Measurements from ENCODE around the gene ST7. TPM values are rescaled to one million over a fixed set of nuclear protein-coding genes. Genes with fewer than 3 reads are reported as not detected.

ST7 gene
- total and polyA plus RNA-seq, 2 experiments from 2014 or later: 9.9 to 18.3 TPM

DNA sequence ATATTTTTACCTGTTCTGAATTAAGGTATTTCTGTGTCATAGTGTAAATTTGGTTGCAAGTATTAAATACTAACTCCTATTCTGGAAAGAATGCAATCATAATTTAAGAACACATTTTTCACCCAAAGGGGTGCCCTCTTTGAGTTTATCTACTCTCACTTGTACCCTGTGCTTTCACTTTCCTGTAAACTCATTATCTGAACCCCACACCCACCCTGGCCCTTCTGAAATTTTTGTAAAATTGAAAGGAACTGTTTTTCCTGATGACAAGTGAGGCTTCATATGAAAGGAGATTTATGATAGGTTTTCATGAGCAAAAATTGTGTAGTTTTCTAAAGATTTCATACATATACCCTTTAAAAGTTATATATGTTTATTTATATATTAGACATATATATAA is 235.1 kb downstream of the ST7 start (continued):
- TF ChIP-seq STAT1 (IDR thresholded peaks at IDR 0.05; ENCODE audit: unreplicated experiment): no peak
- TF ChIP-seq ZNF114 (CRISPR knock-in tag; IDR thresholded peaks at IDR 0.05): no peak
- TF ChIP-seq, protein P1, sequence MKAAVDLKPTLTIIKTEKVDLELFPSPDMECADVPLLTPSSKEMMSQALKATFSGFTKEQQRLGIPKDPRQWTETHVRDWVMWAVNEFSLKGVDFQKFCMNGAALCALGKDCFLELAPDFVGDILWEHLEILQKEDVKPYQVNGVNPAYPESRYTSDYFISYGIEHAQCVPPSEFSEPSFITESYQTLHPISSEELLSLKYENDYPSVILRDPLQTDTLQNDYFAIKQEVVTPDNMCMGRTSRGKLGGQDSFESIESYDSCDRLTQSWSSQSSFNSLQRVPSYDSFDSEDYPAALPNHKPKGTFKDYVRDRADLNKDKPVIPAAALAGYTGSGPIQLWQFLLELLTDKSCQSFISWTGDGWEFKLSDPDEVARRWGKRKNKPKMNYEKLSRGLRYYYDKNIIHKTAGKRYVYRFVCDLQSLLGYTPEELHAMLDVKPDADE (IDR thresholded peaks at IDR 0.05): no peak
- no peak for TF ChIP-seq ZNF331 (CRISPR knock-in tag; IDR thresholded peaks at IDR 0.05; ENCODE audit: low read depth)
- TF ChIP-seq, protein P2, sequence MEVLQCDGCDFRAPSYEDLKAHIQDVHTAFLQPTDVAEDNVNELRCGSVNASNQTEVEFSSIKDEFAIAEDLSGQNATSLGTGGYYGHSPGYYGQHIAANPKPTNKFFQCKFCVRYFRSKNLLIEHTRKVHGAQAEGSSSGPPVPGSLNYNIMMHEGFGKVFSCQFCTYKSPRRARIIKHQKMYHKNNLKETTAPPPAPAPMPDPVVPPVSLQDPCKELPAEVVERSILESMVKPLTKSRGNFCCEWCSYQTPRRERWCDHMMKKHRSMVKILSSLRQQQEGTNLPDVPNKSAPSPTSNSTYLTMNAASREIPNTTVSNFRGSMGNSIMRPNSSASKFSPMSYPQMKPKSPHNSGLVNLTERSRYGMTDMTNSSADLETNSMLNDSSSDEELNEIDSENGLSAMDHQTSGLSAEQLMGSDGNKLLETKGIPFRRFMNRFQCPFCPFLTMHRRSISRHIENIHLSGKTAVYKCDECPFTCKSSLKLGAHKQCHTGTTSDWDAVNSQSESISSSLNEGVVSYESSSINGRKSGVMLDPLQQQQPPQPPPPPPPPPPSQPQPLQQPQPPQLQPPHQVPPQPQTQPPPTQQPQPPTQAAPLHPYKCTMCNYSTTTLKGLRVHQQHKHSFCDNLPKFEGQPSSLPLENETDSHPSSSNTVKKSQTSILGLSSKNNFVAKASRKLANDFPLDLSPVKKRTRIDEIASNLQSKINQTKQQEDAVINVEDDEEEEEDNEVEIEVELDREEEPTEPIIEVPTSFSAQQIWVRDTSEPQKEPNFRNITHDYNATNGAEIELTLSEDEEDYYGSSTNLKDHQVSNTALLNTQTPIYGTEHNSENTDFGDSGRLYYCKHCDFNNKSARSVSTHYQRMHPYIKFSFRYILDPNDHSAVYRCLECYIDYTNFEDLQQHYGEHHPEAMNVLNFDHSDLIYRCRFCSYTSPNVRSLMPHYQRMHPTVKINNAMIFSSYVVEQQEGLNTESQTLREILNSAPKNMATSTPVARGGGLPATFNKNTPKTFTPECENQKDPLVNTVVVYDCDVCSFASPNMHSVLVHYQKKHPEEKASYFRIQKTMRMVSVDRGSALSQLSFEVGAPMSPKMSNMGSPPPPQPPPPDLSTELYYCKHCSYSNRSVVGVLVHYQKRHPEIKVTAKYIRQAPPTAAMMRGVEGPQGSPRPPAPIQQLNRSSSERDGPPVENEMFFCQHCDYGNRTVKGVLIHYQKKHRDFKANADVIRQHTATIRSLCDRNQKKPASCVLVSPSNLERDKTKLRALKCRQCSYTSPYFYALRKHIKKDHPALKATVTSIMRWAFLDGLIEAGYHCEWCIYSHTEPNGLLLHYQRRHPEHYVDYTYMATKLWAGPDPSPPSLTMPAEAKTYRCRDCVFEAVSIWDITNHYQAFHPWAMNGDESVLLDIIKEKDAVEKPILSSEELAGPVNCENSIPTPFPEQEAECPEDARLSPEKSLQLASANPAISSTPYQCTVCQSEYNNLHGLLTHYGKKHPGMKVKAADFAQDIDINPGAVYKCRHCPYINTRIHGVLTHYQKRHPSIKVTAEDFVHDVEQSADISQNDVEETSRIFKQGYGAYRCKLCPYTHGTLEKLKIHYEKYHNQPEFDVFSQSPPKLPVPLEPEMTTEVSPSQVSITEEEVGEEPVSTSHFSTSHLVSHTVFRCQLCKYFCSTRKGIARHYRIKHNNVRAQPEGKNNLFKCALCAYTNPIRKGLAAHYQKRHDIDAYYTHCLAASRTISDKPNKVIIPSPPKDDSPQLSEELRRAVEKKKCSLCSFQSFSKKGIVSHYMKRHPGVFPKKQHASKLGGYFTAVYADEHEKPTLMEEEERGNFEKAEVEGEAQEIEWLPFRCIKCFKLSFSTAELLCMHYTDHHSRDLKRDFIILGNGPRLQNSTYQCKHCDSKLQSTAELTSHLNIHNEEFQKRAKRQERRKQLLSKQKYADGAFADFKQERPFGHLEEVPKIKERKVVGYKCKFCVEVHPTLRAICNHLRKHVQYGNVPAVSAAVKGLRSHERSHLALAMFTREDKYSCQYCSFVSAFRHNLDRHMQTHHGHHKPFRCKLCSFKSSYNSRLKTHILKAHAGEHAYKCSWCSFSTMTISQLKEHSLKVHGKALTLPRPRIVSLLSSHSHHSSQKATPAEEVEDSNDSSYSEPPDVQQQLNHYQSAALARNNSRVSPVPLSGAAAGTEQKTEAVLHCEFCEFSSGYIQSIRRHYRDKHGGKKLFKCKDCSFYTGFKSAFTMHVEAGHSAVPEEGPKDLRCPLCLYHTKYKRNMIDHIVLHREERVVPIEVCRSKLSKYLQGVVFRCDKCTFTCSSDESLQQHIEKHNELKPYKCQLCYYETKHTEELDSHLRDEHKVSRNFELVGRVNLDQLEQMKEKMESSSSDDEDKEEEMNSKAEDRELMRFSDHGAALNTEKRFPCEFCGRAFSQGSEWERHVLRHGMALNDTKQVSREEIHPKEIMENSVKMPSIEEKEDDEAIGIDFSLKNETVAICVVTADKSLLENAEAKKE (CRISPR knock-in tag; IDR thresholded peaks at IDR 0.05): no peak
- no peak for TF ChIP-seq POLR2AphosphoS5 (IDR thresholded peaks at IDR 0.05; ENCODE audit: low read depth)

DNA sequence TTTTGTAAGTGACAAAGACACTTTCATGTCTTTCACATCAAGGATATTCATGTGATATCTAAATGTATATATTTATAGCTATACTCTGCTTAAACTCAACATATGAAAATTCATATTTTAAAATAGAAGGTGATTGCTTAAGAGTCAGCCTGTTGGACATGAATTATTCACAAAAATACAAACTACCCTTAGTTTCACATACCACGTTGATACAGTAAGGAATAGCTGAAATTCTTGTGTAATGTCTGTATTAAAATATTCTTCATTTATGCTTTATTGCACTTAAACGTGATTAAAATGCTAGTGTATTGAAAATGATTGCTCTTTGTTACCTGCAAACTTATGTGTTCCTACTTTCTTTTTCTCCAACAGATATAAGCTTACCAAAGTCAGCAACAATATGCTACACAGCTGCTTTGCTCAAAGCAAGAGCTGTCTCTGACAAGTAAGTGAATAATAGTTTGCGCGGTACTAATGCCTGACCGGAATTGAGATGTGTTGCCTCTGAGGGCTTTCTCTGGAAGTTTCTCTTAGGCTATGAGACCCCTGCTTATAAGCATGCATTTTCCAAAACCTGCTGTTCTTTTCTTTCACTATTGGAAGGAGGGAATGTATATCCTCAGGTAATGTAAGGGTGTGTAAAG is 235.8 kb downstream of the ST7 start:
- no peaks in the 10 kb centered on the region for H3K9me3 Mint-ChIP-seq

More for the DNA sequence above, 235.8 kb downstream of the ST7 start:
- no peak for DNase-seq (ENCODE audit: low spot score)
- Histone ChIP-seq H3K4me3 (no peak overlapping the region), H4K20me1 (replicated peaks; ENCODE audit: insufficient read depth) (no peaks in the 10 kb centered on the region), H3K4me1 (ENCODE audit: insufficient read depth) (no peaks in the 10 kb centered on the region), H3K4me2 (no peak overlapping the region), H3K27me3 (ENCODE audit: insufficient read depth) (no peaks in the 10 kb centered on the region), H3K79me2 (replicated peaks; ENCODE audit: insufficient read depth) (no peaks in the 10 kb centered on the region), H3F3A (replicated peaks; ENCODE audit: low read depth) (no peaks in the 10 kb centered on the region), H2AFZ (no peak overlapping the region), H3K27ac (ENCODE audit: low read depth) (no peak overlapping the region), H3K36me3 (ENCODE audit: insufficient read depth) (no peaks in the 10 kb centered on the region), H3K9me2 (ENCODE audit: insufficient read depth) (no peaks in the 10 kb centered on the region)
- Mint-ChIP-seq H3K27ac (peak overlapping the region; percentile 28; the same call in 1 of the 2 replicates), H3K36me3 (ENCODE audit: low read depth) (no peaks in the 10 kb centered on the region), H3K4me1 (peaks cover under 1% of the 10 kb centered on the region; the same call in 1 of the 3 replicates), H3K4me3 (no peak overlapping the region), H3K27me3 (ENCODE audit: insufficient read depth, low read depth, poor library complexity) (no peaks in the 10 kb centered on the region)
- TF ChIP-seq ZNF331 (CRISPR knock-in tag; IDR thresholded peaks at IDR 0.05; ENCODE audit: low read depth): no peak
- TF ChIP-seq POLR2AphosphoS5 (IDR thresholded peaks at IDR 0.05; ENCODE audit: low read depth): no peak
- TF ChIP-seq, protein P3, sequence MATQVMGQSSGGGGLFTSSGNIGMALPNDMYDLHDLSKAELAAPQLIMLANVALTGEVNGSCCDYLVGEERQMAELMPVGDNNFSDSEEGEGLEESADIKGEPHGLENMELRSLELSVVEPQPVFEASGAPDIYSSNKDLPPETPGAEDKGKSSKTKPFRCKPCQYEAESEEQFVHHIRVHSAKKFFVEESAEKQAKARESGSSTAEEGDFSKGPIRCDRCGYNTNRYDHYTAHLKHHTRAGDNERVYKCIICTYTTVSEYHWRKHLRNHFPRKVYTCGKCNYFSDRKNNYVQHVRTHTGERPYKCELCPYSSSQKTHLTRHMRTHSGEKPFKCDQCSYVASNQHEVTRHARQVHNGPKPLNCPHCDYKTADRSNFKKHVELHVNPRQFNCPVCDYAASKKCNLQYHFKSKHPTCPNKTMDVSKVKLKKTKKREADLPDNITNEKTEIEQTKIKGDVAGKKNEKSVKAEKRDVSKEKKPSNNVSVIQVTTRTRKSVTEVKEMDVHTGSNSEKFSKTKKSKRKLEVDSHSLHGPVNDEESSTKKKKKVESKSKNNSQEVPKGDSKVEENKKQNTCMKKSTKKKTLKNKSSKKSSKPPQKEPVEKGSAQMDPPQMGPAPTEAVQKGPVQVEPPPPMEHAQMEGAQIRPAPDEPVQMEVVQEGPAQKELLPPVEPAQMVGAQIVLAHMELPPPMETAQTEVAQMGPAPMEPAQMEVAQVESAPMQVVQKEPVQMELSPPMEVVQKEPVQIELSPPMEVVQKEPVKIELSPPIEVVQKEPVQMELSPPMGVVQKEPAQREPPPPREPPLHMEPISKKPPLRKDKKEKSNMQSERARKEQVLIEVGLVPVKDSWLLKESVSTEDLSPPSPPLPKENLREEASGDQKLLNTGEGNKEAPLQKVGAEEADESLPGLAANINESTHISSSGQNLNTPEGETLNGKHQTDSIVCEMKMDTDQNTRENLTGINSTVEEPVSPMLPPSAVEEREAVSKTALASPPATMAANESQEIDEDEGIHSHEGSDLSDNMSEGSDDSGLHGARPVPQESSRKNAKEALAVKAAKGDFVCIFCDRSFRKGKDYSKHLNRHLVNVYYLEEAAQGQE (IDR thresholded peaks at IDR 0.05; ENCODE audit: unreplicated experiment): no peak
- no peak for ATAC-seq
